Fibroblast of the aortic adventitia (primary cell): Measurements from ENCODE around the gene ENO3. TPM values are rescaled to one million over a fixed set of nuclear protein-coding genes. Genes with fewer than 3 reads are reported as not detected.

Experiments used
- DNase-seq: peaks from one replicate; pipeline ENCODE4 v3.0.0-alpha.2; 2010; ENCODE audit warnings: low read depth
- H3K4me3 ChIP-seq: 2 replicates; pipeline ENCODE4 v1.5.1; 2011; ENCODE audit warnings: low read depth, mild to moderate bottlenecking, control low read depth, low read length, moderate library complexity
- total RNA-seq: library from RNA; depleted of rRNA; stranded (reverse); fragments of >200 nt; gene quantifications from 2 replicates; pipeline ENCODE4 v1.2.3, GENCODE V29; 2012; ENCODE audit warnings: low replicate concordance
- TF ChIP-seq, protein P1 (sequence below): IDR thresholded peaks from 2 replicates; pipeline ENCODE4 v1.5.1; 2011; ENCODE audit warnings: mild to moderate bottlenecking, low read length, control low read depth, inconsistent platforms; ENCODE audit not compliant: insufficient read depth

ENO3 gene
- total RNA-seq, 1 donor: 2.8 TPM

DNA sequence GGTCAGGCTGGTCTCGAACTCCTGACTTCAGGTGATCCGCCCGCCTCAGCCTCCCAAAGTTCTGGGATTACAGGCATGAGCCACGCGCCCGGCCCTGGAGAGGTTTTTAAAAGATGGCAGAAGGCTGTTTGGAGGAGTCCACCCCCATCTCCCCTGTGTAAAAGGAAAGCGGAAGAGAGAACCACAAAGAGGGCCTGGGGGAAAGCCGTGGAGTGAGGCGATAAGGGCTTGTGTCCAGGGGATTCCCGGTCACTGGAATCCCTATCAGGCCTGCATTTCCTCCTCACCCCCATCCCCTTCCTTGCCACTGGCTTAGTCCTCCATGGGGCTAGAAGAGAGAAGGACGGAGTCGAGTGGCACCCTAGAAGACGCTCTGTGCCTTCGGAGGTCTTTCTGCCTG is 19.0 kb upstream of the ENO3 start, which contains the start of gene GP1BA:
GP1BA (plus strand) TSS at position 315 of the 400 bp plus-strand sequence. CDS start 328 bp downstream, outside the sequence.
- TF ChIP-seq, protein P1, sequence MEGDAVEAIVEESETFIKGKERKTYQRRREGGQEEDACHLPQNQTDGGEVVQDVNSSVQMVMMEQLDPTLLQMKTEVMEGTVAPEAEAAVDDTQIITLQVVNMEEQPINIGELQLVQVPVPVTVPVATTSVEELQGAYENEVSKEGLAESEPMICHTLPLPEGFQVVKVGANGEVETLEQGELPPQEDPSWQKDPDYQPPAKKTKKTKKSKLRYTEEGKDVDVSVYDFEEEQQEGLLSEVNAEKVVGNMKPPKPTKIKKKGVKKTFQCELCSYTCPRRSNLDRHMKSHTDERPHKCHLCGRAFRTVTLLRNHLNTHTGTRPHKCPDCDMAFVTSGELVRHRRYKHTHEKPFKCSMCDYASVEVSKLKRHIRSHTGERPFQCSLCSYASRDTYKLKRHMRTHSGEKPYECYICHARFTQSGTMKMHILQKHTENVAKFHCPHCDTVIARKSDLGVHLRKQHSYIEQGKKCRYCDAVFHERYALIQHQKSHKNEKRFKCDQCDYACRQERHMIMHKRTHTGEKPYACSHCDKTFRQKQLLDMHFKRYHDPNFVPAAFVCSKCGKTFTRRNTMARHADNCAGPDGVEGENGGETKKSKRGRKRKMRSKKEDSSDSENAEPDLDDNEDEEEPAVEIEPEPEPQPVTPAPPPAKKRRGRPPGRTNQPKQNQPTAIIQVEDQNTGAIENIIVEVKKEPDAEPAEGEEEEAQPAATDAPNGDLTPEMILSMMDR: no peak
- no peak for DNase-seq
- no peak within 1 kb of the TSS for H3K4me3 ChIP-seq

DNA sequence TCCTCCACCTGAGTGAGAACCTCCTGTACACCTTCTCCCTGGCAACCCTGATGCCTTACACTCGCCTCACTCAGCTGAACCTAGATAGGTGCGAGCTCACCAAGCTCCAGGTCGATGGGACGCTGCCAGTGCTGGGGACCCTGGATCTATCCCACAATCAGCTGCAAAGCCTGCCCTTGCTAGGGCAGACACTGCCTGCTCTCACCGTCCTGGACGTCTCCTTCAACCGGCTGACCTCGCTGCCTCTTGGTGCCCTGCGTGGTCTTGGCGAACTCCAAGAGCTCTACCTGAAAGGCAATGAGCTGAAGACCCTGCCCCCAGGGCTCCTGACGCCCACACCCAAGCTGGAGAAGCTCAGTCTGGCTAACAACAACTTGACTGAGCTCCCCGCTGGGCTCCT is 18.2 kb upstream of the ENO3 start:
- no peak overlapping the region for H3K4me3 ChIP-seq
- TF ChIP-seq, protein P1: no peak
- no peak for DNase-seq

DNA sequence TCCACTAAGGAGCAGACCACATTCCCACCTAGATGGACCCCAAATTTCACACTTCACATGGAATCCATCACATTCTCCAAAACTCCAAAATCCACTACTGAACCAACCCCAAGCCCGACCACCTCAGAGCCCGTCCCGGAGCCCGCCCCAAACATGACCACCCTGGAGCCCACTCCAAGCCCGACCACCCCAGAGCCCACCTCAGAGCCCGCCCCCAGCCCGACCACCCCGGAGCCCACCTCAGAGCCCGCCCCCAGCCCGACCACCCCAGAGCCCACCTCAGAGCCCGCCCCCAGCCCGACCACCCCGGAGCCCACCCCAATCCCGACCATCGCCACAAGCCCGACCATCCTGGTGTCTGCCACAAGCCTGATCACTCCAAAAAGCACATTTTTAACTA is 17.3 kb upstream of the ENO3 start:
- TF ChIP-seq, protein P1: no peak
- no peak for DNase-seq
- no peak overlapping the region for H3K4me3 ChIP-seq

DNA sequence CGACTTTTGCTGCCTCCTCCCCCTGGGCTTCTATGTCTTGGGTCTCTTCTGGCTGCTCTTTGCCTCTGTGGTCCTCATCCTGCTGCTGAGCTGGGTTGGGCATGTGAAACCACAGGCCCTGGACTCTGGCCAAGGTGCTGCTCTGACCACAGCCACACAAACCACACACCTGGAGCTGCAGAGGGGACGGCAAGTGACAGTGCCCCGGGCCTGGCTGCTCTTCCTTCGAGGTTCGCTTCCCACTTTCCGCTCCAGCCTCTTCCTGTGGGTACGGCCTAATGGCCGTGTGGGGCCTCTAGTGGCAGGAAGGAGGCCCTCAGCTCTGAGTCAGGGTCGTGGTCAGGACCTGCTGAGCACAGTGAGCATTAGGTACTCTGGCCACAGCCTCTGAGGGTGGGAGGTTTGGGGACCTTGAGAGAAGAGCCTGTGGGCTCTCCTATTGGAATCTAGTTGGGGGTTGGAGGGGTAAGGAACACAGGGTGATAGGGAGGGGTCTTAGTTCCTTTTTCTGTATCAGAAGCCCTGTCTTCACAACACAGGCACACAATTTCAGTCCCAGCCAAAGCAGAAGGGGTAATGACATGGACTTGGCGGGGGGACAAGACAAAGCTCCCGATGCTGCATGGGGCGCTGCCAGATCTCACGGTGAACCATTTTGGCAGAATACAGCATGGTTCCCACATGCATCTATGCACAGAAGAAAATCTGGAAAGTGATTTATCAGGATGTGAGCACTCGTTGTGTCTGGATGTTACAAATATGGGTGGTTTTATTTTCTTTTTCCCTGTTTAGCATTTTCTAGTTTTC is 16.5 kb upstream of the ENO3 start:
- no peak overlapping the region for H3K4me3 ChIP-seq
- TF ChIP-seq, protein P1: peak; percentile 43
- peak; percentile 12 for DNase-seq

DNA sequence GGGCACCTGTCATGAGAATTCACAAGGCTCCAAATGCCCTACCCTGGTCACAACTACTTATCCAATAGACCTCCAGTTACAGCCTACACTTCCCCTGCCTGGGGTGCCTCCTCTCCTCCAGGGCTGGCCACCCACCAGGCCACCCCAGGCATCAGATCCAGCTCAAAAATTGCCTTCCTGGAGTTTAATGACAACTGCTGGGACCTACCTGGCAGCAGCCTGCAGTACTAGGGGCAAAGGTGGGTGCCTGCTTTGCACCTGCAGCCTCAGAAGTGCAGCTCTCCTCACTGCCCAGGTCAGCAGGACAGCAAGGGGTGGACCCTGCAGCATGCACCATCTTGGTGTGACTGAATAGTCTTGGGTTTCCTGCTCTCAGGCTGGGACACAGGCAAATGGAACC is 15.3 kb upstream of the ENO3 start:
- H3K4me3 ChIP-seq: no peak overlapping the region
- TF ChIP-seq, protein P1: no peak
- no peak for DNase-seq

DNA sequence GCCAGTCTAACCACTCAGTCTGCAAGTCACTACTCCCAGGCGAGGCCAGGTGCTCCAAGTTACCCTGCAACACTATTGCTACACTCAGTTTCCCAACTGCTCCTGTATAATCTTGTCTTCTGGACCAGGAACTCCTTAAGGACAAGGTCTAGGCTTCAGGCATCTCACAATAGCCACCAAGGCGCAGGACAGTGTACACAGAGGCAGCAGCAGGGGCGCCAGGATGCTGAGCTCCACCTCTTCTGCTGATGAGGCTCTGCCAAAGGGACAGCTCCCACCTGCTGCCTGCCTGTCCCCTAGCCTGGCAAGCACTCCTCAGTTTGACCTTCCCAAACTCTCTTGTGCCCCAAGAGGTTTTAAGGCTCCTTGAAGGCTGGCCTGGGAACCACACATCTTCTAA is 14.5 kb upstream of the ENO3 start:
- no peak for DNase-seq
- TF ChIP-seq, protein P1: no peak
- no peak overlapping the region for H3K4me3 ChIP-seq
